ENCODE data around the gene LHFPL6. TPM values are rescaled to one million over a fixed set of nuclear protein-coding genes. Genes with fewer than 3 reads are reported as not detected.

LHFPL6 gene
- total and polyA plus RNA-seq, 8 donors: 50.5 to 113 (median 80.2) TPM

DNA sequence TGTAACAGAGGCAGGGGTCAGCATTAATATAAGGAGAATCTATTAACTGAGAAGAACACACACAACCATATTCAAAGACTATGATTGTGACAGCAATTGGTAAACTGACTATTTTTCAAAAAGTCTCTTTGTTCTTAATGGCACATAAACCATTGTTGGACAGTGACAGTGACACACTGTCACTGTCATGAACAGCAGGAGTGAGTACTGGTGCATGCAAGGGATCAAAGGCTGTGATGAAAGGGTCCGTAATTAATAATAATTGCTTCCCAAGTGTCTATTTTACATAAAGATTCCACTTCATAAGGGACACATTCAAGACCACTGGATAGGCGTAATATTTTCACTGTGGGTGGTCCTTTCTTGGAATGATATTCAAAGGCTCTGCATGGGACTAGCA, 50.7 kb downstream of the LHFPL6 start:
- intact Hi-C loops (cut with DNase I): no loop called here
- ATAC-seq (no peak), DNase-seq (no peak)
- H3K27me3 ChIP-seq: no peaks in the 10 kb centered on the region
- H3K27ac ChIP-seq: no peak overlapping the region
- TF ChIP-seq, protein P1, sequence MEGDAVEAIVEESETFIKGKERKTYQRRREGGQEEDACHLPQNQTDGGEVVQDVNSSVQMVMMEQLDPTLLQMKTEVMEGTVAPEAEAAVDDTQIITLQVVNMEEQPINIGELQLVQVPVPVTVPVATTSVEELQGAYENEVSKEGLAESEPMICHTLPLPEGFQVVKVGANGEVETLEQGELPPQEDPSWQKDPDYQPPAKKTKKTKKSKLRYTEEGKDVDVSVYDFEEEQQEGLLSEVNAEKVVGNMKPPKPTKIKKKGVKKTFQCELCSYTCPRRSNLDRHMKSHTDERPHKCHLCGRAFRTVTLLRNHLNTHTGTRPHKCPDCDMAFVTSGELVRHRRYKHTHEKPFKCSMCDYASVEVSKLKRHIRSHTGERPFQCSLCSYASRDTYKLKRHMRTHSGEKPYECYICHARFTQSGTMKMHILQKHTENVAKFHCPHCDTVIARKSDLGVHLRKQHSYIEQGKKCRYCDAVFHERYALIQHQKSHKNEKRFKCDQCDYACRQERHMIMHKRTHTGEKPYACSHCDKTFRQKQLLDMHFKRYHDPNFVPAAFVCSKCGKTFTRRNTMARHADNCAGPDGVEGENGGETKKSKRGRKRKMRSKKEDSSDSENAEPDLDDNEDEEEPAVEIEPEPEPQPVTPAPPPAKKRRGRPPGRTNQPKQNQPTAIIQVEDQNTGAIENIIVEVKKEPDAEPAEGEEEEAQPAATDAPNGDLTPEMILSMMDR (IDR thresholded peaks at IDR 0.05): no peak
- no peaks in the 10 kb centered on the region for H3K9me3 ChIP-seq
- H3K36me3 ChIP-seq: no peaks in the 10 kb centered on the region
- H3K4me3 ChIP-seq: no peak overlapping the region
- no peaks in the 10 kb centered on the region for H3K4me1 ChIP-seq

DNA sequence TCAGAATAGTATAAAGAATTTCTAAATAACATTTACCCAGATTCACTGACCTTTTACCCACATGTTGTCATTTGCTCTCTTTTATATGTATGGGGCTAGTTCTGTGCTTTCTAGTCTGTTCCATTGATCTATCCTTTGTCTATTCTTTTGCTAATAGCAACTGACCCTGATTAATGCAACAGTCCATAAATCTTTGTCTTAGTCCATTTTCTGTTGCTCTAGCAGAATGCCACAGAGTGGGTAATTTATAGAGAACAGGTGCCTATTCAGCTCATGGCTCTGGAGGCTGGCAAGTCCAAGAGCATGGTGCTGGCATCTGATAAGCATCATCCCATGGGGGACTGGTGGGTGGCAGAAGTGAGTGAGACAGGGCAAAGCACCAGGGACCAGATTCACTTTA, 52.1 kb downstream of the LHFPL6 start:
- no peak for ATAC-seq
- intact Hi-C loops (cut with DNase I): no loop called here
- no peak for DNase-seq
- no peak overlapping the region for H3K27ac ChIP-seq
- no peaks in the 10 kb centered on the region for H3K9me3 ChIP-seq
- TF ChIP-seq, protein P1 (IDR thresholded peaks at IDR 0.05): no peak
- no peaks in the 10 kb centered on the region for H3K36me3 ChIP-seq
- H3K27me3 ChIP-seq: no peaks in the 10 kb centered on the region
- no peak overlapping the region for H3K4me3 ChIP-seq
- H3K4me1 ChIP-seq: no peaks in the 10 kb centered on the region

GRCh38 chr13:39547108-39547507, 55.9 kb downstream of the LHFPL6 start:
- Histone ChIP-seq H3K27me3 (no peaks in the 10 kb centered on the region), H3K27ac (no peak overlapping the region), H3K4me3 (no peak overlapping the region), H3K9me3 (no peaks in the 10 kb centered on the region), H3K4me1 (no peaks in the 10 kb centered on the region), H3K36me3 (no peaks in the 10 kb centered on the region)
- no peak for DNase-seq
- no peak for ATAC-seq
- TF ChIP-seq, protein P1 (IDR thresholded peaks at IDR 0.05): no peak
- intact Hi-C loops (cut with DNase I): no loop called here

GRCh38 chr13:39542361-39542760, 60.6 kb downstream of the LHFPL6 start:
- no peak for ATAC-seq
- Histone ChIP-seq H3K4me3 (no peak overlapping the region), H3K9me3 (no peaks in the 10 kb centered on the region), H3K27me3 (no peaks in the 10 kb centered on the region), H3K4me1 (no peaks in the 10 kb centered on the region), H3K27ac (no peak overlapping the region), H3K36me3 (no peaks in the 10 kb centered on the region)
- no peak for DNase-seq
- TF ChIP-seq, protein P1 (IDR thresholded peaks at IDR 0.05): no peak
- intact Hi-C loops (cut with DNase I): no loop called here

- ATAC-seq: no peak
- TF ChIP-seq, protein P1 (IDR thresholded peaks at IDR 0.05): no peak
- Histone ChIP-seq H3K27me3 (no peaks in the 10 kb centered on the region), H3K27ac (no peak overlapping the region), H3K9me3 (no peaks in the 10 kb centered on the region), H3K4me1 (no peaks in the 10 kb centered on the region), H3K36me3 (no peaks in the 10 kb centered on the region), H3K4me3 (no peak overlapping the region)
- intact Hi-C loops (cut with DNase I): no loop called here
- DNase-seq: no peak
These were observed 61.9 kb downstream of the LHFPL6 start for GRCh38 chr13:39540929-39541605.
